T-helper 9 cell (primary cell): Measurements from ENCODE around the gene C22orf39.
"Not testable (repeated sequence)": the region's sequence is repeated elsewhere in the genome, so short reads cannot be mapped to it uniquely, and the experiment has no call there.

Source experiments
- DNase-seq: peaks from one replicate; pipeline ENCODE4 v3.0.0-alpha.2; 2020

Gene C22orf39

GRCh38 chr22:19450363-19451175 lies 3.1 kb upstream of the C22orf39 start:
- DNase-seq, result no peak

DNA sequence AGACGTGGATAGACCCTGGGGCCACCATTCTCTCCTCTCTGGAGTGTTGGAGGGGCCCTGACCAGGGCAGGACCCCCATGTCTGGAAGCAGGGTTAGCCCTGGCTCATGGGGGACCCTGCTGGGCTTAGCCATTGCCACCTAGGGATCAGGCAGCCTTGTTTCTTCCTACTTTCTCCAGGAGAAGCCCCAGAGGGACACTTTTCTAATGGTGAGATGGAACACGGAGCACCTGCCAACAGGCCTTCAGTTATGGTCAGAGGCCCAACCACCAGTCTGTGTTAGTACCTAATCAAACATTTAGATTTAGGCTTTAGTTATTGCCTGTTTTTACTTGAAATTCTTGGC lies 1.9 kb upstream of the C22orf39 start:
- no peak for DNase-seq

- DNase-seq, result no peak
Measured at GRCh38 chr22:19448739-19449421, 1.4 kb upstream of the C22orf39 start.

DNA sequence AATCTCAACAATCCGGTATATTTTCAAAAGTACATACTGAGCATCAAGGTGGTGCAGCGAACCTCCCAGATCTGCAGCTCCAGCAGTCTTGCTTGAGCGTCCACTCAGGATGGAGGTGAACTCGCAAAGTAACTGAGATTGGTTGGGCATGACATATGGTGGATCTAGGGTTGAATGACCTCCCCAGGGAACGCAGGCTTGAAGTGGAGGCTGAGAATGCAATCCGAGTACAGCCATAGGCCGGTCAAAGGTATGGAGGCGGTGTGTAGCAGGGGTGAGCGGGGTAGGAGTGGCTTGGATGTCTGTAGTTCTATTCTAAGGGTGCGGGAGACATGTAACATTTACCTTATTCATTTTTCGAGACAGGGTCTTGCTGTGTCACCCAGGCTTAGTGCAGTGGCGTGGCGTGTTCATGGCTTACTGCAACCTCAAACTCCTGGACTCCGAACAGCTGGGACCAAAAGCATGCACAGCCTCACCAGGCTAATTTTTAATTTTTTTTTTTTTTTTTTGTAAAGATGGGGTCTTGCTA lies 631 bp upstream of the C22orf39 start:
- peak; percentile 5 for DNase-seq

GRCh38 chr22:19446603-19447329 lies 745 bp downstream of the C22orf39 start:
- DNase-seq, result no peak

DNA sequence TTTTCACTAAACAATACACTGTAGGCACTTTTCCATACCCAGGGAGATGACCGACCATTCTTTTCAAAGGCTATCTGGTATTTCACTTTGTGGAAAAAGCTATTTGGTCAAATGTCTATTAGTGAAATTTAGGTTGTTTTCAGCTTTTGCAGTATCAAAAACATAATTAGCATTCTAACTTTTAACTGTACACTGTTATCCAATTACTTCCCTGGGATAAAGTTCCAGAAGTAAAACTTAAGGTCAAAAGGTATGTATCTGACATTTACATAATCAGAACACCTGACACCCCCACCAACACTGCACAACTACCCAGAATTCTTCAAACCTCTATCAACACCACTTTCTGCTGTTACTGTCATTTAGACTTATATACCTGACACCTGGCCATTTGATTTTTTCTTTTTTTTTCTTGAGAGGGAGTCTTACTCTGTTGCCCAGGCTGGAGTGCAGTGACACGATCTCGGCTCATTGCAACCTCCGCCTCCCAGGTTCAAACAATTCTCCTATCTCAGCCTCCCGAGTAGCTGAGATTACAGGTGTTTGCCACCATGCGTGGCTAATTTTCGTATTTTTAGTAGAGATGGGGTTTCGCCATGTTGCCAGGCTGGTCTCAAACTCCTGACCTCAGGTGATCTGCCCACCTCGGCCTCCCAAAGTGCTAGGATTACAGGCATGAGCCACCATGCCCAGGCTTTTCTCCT lies 2.1 kb downstream of the C22orf39 start:
- DNase-seq, result not testable (repeated sequence)

DNA sequence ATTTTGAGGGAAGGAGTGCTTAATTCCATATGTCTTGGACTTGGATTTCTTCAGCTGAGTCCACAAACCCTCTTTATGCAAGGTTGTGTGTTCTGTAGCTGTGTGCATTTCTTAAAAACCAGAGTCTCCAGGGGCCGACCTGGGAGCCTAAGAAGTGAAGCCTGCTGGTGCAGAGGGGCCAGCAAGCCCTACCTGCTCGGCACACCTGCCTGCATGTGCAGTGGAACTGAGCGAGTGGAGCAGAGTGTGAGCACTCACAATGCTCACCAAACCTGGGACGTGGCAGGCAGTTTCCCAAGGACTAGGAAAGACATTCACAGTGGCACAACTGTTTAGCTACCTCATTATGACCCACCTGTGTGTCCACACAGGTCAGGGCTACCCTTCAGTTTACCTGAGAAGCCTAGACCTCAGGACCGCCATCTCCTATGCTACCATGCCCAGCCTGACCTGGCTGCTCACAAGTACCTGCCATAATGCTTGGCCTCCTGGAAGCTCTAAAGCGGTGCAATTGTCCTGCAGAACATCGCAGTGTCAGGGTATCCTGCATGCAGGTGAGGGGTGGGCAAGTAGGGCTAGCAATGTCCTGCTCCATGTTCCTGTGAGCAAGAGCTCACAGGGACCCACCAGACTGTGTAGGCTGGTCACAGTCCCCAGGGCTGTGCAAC lies 3.8 kb downstream of the C22orf39 start:
- DNase-seq, result no peak

GRCh38 chr22:19442166-19442565 lies 5.3 kb downstream of the C22orf39 start:
- no peak for DNase-seq

- no peak for DNase-seq
Measured at GRCh38 chr22:19440411-19441195, 6.9 kb downstream of the C22orf39 start.

DNA sequence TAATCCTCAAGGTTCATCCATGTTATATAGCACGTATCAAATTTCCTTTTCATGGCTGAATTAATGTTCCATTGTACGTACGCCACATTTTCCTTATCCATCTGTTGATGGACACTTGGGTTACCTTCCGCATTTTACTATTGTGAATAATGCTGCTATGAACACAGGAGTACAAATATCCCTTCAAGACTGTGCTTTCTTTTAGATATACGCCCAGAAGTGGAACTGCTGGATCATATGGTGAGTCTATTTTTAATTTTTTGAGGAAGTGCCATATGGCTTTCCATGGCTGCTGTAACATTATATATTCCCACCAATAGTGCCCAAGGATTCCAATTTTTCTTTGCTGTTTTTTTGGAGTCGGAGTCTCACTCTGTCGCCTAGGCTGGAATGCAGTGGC lies 9.2 kb downstream of the C22orf39 start:
- no peak for DNase-seq

DNA sequence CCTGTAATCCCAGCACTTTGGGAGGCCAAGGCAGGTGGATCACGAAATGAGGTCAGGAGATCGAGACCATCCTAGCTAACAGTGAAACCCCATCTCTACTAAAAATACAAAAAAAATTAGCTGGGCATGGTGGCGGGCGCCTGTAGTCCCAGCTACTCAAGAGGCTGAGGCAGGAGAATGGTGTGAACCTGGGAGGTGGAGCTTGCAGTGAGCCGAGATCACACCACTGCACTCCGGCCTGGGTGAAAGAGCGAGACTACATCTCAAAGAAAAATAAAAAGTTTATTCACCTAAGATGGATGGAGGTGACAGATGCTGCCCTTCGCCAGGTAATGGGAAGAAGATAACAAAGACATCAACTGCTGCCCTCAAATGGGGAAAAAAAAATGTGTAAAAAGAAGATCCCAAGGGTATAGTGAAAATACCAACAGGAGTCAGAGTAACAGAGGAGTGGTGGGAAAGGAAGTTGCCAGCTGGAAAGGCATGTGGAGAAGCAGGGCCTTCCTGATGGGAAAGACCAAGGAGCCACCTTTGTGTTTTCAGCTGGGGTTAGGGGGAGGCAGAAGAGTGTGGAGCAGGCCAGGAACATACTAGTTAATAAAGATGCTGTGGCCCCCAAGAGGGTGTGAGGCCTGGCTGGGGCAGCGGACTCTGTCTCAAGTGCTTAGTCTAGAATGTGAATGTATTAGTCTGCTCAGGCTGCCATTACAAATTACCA lies 10.9 kb downstream of the C22orf39 start:
- not testable (repeated sequence) for DNase-seq

GRCh38 chr22:19434829-19435580 lies 12.5 kb downstream of the C22orf39 start:
- DNase-seq, result no peak

DNA sequence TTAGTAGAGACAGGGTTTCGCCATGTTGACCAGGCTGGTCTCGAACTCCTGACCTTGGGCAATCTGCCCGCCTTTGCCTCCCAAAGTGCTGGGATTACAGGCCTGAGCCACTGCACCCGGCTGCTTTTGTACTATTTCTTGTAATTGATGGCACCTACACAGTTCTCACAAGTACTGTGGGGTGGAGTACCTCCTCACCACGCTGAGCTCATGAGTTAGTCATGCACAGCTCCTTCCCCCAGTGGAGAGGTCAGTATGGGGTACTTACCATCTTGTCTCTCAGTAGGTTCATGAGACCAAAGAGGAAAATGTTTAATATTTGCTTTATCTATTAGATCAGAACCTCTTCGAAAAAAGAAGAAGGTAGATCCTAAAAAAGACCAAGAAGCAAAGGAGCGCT lies 13.1 kb downstream of the C22orf39 start:
- no peak for DNase-seq

DNA sequence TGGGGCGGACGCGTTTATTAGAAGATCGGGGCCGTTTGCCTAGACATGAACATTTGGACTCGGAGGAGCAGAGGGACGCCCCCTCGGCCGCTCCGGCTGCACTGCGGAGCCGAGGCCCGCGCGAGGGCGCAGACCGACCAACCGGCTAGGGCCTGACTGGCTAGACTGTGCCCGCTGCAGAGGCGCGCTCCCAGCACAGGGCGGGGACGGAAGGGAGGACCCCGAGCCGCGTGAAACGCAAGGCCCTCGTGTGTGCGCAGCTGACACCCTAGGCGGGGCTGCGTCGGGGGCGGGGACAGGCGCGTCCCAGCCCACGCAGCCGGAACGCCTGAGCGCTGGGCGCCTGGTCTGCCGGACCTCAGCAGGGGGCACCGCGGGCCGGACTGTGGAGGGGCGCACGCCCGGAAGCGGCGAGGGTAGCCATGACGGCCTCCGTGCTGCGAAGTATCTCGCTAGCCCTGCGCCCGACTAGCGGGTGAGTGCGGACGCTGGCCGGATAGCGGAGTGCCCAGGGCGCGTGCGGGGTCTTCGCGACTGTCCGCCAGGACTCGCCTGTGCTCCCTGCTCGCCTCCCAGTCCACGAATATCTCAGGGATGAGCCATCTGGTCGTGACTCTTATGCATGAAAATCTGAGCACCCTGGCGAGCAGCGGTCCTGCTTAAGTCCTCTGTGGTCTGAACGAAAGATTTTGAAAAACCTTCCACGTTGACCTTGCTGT lies 15.2 kb downstream of the C22orf39 start, which contains the start of gene MRPL40:
TSS of gene MRPL40 (plus strand) at position 413 of the 719 bp plus-strand sequence. CDS start at position 423, 10 bp downstream.
- DNase-seq, result peak; percentile 72

DNA sequence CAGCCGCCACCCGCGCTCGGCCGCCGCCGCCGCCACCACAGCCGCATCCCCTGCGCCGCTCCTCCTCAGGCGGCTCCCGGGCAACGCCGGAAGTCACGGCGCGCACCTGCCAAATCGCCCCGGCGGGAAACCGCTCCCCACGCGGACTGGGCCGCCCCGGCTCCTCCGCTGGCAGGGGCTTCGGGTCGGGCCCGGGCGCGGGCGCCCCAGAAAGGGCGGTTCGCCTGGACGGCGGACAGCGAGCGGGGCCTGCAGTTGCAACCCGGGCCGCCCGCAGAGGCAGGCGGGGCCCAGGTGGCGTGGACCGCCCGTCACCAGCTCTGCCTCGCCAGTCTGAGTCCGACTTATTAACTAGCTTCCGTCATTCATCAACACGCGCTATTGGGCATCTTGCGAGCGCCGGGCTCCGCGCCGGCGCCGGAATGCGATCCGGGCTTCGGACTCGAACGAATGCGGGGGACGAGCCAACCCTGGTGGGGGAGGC lies 15.8 kb downstream of the C22orf39 start, which contains the start of gene HIRA:
TSS of gene HIRA (minus strand) at position 85 of the 484 bp plus-strand sequence. CDS start 257 bp downstream, outside the sequence.
- DNase-seq, result peak; percentile 82

DNA sequence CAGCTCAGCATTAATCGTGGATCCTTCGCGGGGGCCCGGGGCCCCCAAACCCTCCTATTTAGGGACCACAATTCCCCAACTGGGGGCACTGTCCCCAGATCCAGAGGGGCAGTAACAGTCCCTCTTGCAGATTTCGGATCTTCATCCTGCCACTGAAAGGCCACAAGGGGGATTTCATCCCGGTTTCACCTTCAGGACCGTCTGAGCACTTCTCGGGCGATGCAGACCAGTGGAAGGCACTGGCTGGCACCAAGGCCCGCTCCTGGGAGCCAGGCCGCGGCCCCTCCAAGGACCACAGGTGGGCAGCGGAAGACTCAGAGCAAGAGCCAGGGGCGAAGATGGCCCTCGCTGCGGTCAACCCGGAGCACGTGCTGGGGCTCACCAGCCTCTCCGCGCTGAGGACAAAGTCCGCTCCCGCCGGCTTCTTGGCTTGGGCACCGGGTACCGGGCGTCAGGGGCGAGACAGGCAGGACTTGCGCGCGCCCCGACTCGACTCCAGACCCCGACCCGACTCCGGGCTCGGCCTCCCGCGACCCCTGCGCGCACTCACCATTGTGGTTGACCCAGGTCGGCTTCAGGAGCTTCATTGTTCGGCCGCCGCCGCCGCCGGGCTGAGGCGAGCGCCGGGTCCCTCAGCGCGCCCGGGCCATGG lies 16.5 kb downstream of the C22orf39 start:
- DNase-seq, result peak; percentile 11

GRCh38 chr22:19429950-19430889 lies 17.3 kb downstream of the C22orf39 start:
- DNase-seq, result peak; percentile 29
